ENCODE data around the gene BRINP3.

Gene BRINP3

GRCh38 chr1:190484045-190484444, 6.4 kb upstream of the BRINP3 start:
- Histone ChIP-seq H3K4me3 (ENCODE audit: insufficient read depth, low read length, poor library complexity, severe bottlenecking) (no peak overlapping the region), H3K9ac (ENCODE audit: low read length) (no peak overlapping the region), H3K27ac (ENCODE audit: low read depth, low read length) (no peak overlapping the region), H3K27me3 (ENCODE audit: low read length) (no peaks in the 10 kb centered on the region), H3K4me2 (ENCODE audit: low read depth, low read length, poor library complexity, severe bottlenecking) (no peak overlapping the region), H3K9me3 (ENCODE audit: insufficient read depth, low read length) (no peaks in the 10 kb centered on the region), H3K79me2 (ENCODE audit: insufficient read depth, low read length) (no peaks in the 10 kb centered on the region), H3F3A (ENCODE audit: insufficient read depth) (no peaks in the 10 kb centered on the region), H3K36me3 (ENCODE audit: low read length) (no peaks in the 10 kb centered on the region), H3K9me2 (replicated peaks; ENCODE audit: insufficient read depth, low read length) (no peaks in the 10 kb centered on the region), H4K20me1 (ENCODE audit: low read depth, low read length) (no peaks in the 10 kb centered on the region), H2AFZ (ENCODE audit: low read depth, low read length, severe bottlenecking) (peak overlapping the region; percentile 32)
- TF ChIP-seq EZH2phosphoT487 (conservative IDR thresholded peaks at IDR 0.05; ENCODE audit: low read length) (no peak), CTCF (IDR thresholded peaks at IDR 0.05; ENCODE audit: insufficient read depth, low read length, poor library complexity, severe bottlenecking) (no peak)

GRCh38 chr1:190480231-190480630, 2.6 kb upstream of the BRINP3 start:
- no peak overlapping the region for H3K4me3 ChIP-seq (ENCODE audit: insufficient read depth, low read length, poor library complexity, severe bottlenecking)
- no peaks in the 10 kb centered on the region for H3K36me3 ChIP-seq (ENCODE audit: low read length)
- H3K9me3 ChIP-seq (ENCODE audit: insufficient read depth, low read length): no peaks in the 10 kb centered on the region
- no peak overlapping the region for H3K27ac ChIP-seq (ENCODE audit: low read depth, low read length)
- H2AFZ ChIP-seq (ENCODE audit: low read depth, low read length, severe bottlenecking): no peak overlapping the region
- TF ChIP-seq CTCF (IDR thresholded peaks at IDR 0.05; ENCODE audit: insufficient read depth, low read length, poor library complexity, severe bottlenecking): no peak
- no peak for TF ChIP-seq EZH2phosphoT487 (conservative IDR thresholded peaks at IDR 0.05; ENCODE audit: low read length)
- no peaks in the 10 kb centered on the region for H3F3A ChIP-seq (ENCODE audit: insufficient read depth)
- H3K79me2 ChIP-seq (ENCODE audit: insufficient read depth, low read length): no peaks in the 10 kb centered on the region
- H4K20me1 ChIP-seq (ENCODE audit: low read depth, low read length): no peaks in the 10 kb centered on the region
- no peak overlapping the region for H3K4me2 ChIP-seq (ENCODE audit: low read depth, low read length, poor library complexity, severe bottlenecking)
- H3K27me3 ChIP-seq (ENCODE audit: low read length): no peaks in the 10 kb centered on the region
- no peak overlapping the region for H3K9ac ChIP-seq (ENCODE audit: low read length)
- no peaks in the 10 kb centered on the region for H3K9me2 ChIP-seq (replicated peaks; ENCODE audit: insufficient read depth, low read length)

DNA sequence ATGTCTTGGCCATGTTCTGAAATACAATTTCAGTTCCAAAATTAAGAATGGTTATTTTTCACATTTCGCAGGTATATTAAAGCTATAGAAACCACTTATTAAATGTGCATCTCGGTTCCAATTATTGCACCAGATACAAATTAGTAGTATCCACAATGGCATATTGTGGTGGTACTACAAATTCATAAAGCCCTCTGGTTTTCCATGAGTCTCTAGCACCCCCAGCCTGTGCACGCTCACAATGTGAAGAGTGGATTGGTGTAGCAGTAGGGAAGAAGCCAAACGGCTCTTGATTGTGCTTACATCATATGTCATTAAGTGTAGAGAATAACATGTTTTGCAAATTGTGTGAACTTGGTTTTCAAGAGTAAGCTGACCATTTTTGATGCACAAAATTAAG, 1.9 kb upstream of the BRINP3 start:
- no peak overlapping the region for H3K4me3 ChIP-seq (ENCODE audit: insufficient read depth, low read length, poor library complexity, severe bottlenecking)
- H3K27me3 ChIP-seq (ENCODE audit: low read length): no peaks in the 10 kb centered on the region
- H3K9me2 ChIP-seq (replicated peaks; ENCODE audit: insufficient read depth, low read length): no peaks in the 10 kb centered on the region
- H2AFZ ChIP-seq (ENCODE audit: low read depth, low read length, severe bottlenecking): no peak overlapping the region
- H3K9me3 ChIP-seq (ENCODE audit: insufficient read depth, low read length): no peaks in the 10 kb centered on the region
- no peaks in the 10 kb centered on the region for H4K20me1 ChIP-seq (ENCODE audit: low read depth, low read length)
- TF ChIP-seq EZH2phosphoT487 (conservative IDR thresholded peaks at IDR 0.05; ENCODE audit: low read length): no peak
- TF ChIP-seq CTCF (IDR thresholded peaks at IDR 0.05; ENCODE audit: insufficient read depth, low read length, poor library complexity, severe bottlenecking): no peak
- no peak overlapping the region for H3K9ac ChIP-seq (ENCODE audit: low read length)
- H3K4me2 ChIP-seq (ENCODE audit: low read depth, low read length, poor library complexity, severe bottlenecking): no peak overlapping the region
- no peaks in the 10 kb centered on the region for H3K79me2 ChIP-seq (ENCODE audit: insufficient read depth, low read length)
- H3F3A ChIP-seq (ENCODE audit: insufficient read depth): no peaks in the 10 kb centered on the region
- H3K27ac ChIP-seq (ENCODE audit: low read depth, low read length): no peak overlapping the region
- H3K36me3 ChIP-seq (ENCODE audit: low read length): no peaks in the 10 kb centered on the region

DNA sequence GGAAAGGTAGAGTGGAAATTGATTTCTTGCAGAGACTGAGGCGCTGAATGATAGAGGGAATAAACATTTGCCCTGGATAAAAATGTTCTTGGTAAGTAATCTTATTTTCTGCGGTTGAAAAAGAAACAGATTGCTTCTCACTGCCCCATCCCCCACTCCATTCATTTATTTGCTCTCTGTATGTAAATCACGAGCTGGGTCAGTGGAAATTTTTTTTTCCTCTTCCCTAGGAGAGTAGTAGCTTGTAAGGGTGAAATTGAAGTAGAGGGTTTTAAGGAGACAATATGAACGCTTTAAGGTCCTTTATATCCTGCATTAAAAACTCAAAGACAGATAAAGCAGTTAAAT, 1.4 kb upstream of the BRINP3 start:
- H3K79me2 ChIP-seq (ENCODE audit: insufficient read depth, low read length): no peaks in the 10 kb centered on the region
- no peaks in the 10 kb centered on the region for H4K20me1 ChIP-seq (ENCODE audit: low read depth, low read length)
- no peak overlapping the region for H3K9ac ChIP-seq (ENCODE audit: low read length)
- H3K27me3 ChIP-seq (ENCODE audit: low read length): no peaks in the 10 kb centered on the region
- H3K4me2 ChIP-seq (ENCODE audit: low read depth, low read length, poor library complexity, severe bottlenecking): no peak overlapping the region
- no peaks in the 10 kb centered on the region for H3K9me2 ChIP-seq (replicated peaks; ENCODE audit: insufficient read depth, low read length)
- no peaks in the 10 kb centered on the region for H3K36me3 ChIP-seq (ENCODE audit: low read length)
- TF ChIP-seq CTCF (IDR thresholded peaks at IDR 0.05; ENCODE audit: insufficient read depth, low read length, poor library complexity, severe bottlenecking) (no peak), EZH2phosphoT487 (conservative IDR thresholded peaks at IDR 0.05; ENCODE audit: low read length) (no peak)
- no peaks in the 10 kb centered on the region for H3K9me3 ChIP-seq (ENCODE audit: insufficient read depth, low read length)
- H3K27ac ChIP-seq (ENCODE audit: low read depth, low read length): no peak overlapping the region
- H2AFZ ChIP-seq (ENCODE audit: low read depth, low read length, severe bottlenecking): no peak overlapping the region
- no peak overlapping the region for H3K4me3 ChIP-seq (ENCODE audit: insufficient read depth, low read length, poor library complexity, severe bottlenecking)
- H3F3A ChIP-seq (ENCODE audit: insufficient read depth): no peaks in the 10 kb centered on the region

All from SU-DHL-6 (cell line).